HG02870 (cell line): ENCODE data around the gene PRCD.
"Not testable (repeated sequence)": the region's sequence is repeated elsewhere in the genome, so short reads cannot be mapped to it uniquely, and the experiment has no call there.

Source experiments
- ATAC-seq: cut with Tn5 transposase; IDR thresholded peaks from one replicate; pipeline ENCODE4 v1.9.1; 2021; ENCODE audit warnings: mild to moderate bottlenecking, moderate library complexity; ENCODE audit not compliant: unreplicated experiment

The PRCD gene

DNA sequence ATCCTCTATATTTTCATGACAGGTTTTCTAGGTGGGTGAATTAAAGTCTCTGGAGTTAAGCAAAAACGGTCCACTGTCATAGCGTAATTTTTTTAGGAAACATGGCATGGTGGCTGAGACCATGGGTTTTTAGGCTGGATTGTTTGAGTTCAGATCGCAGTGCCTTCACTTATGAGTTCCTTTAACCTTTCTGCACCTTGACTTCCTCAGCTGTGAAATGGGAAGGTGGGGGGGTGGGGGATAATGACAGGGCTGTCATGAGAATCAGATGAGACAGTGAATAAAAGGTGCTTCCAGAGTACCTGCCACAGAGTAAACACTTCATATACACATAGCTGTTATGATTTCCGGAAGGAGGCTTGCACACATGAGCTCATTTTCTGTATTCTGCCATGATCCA is 11.8 kb downstream of the PRCD start:
- no peak for ATAC-seq

DNA sequence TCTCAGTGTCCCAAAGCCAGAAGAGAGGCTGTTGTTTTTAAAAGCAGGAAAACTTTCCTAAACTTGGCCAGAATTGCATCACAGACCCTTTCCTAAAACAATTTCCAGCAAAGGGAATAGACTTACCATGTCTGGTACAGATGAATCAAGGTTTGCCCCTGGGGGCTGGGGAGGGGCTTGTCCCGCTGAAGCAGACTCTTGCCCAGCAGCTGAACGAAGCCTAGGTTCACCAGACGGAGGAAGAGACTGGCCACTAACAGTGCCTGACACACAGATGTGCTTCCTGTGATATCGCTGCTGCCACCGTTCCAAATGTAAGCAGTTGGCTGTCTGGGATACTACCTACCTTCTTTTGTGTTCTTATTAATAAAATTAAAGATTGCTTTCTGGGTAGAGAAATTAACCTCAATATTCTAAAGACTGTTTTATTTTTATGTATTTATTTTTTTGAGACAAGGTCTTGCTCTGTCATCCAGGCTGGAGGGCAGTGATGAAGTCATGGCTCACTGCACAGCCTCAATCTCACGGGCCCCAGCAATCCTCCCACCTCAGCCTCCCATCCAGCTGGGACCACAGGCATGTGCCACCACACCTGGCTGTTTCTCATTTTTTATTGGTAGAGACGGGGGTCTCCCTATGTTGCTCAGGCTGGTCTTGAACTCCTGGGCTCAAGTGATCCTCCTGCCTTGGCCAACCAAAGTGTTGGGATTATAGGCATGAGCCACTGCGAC is 13.5 kb downstream of the PRCD start:
- no peak for ATAC-seq

DNA sequence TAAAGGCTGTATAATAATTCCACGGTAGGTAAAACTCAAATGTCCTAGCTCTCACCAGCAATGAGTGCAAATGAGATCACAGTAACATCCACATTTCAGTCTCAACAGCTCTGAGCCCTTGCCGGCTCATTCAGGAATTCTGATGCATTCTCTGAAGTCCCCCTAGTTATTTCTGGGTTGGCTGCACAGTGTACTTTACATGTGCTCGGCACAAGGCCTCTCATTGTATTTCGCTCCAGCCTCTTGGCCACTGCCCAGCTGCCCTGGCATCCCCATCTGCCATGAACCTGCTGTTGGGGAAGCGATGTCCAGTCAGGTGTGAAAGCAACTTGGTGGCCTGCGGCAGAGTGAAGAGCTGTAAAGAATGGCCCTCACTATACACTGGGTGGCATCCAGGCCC is 14.3 kb downstream of the PRCD start:
- no peak for ATAC-seq

DNA sequence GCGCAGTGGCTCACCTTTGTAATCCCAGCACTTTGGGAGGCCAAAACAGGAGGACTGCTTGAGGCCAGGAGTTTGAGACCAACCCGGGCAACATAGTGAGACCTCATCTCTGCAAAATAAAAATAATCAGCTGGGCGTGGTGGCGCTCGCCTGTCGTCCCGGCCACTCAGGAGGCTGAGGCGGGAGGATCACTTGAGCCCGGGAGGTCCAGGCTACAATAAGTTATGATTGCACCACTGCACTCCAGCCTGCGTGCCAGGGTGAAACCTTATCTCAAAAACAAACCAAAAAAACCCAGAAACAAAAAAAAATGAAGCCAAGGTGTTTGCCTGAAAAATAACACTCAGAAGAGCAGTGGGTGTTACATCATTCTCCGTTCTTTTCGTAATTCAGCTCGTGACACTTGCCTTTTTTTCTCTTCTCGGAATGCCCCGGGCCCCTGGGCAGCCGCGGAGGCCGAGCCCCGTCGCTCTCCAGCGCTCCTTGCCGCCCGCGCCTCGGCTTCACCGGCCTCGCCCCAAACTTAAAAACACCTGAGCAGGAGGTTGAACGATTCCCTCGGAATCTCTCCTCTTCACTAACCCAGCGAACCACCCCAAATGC is 17.0 kb downstream of the PRCD start:
- peak; percentile 29 for ATAC-seq

DNA sequence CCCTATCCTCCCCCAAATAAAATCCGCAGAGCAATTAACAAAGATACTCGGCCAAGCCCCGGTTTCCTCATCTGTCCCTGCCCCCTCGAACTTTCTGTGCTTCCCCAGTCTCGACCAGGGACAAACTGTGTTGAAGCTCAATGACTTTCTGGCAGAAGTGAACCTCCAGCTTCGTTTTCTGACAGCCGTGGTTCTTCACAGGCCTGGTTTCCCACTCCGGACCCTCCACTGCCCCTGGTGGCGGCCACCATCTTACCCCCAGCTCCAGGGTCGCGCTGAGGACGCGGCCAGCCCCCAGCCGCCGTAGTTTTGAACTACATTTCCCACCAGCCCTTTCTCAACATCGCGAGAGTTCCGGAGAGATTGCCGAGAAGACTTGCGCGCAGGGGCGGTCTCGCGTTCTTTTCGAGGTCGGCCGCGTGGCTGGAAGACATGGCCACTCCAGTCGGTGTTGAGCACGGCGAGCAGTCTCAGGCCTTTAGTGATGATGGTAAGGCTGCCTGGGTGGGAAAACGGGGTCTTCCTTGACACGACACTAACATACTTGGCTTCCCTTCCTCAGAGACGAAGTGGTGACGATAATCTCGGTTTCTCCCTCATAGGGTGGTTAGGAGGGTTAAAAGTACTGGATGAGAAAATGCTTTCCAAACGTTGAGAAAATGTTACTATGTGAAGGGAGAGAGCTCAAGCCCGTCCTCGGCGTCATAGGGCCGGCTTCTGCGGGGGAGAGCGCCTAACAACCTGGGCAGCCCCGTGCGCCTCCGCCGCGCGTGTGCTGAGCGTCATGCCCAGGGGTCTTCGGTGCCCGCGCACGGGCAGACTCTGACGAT is 17.7 kb downstream of the PRCD start:
- peak; percentile 78 for ATAC-seq

DNA sequence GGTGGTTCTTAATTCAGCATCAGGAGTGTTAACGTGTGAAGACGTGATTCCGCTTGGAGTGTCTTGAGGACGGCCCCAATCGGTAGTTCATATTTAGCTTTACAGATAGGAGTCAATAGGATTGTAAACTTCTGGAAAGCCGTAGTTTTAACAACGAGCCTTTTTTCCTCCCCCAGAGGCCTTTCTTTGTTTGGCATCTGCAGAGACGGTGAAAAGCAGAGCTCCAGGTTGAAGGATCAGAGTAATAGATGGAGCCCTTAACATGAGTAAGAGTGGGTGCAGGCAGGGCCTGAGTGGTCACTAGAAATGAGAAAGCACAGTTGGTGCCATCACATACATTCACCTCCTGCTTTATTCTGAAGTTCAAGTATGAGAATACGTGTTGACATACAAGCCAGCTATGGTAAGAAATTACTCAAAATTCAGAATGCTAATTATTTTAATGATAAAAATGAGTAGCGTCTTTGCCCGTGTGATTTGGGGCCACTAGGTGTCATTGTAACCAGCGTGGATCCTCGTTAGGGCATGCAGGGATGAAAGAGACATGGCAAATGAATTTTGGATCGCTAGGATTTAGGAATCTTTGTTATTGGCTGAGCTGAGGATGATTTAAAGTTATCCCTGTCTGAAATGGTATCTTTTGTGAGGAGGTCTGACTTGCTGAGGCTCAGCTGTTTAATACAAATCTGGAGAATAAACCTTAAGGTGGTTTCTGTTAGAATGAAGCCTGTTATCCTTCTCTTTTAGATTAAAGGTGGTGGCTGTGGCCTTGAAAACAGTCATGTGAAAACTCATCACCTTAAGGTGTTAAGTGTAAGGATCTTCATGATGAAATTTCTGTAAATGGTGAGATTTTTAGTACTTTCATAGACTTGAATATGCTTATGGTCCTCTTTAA is 18.6 kb downstream of the PRCD start:
- ATAC-seq: no peak

DNA sequence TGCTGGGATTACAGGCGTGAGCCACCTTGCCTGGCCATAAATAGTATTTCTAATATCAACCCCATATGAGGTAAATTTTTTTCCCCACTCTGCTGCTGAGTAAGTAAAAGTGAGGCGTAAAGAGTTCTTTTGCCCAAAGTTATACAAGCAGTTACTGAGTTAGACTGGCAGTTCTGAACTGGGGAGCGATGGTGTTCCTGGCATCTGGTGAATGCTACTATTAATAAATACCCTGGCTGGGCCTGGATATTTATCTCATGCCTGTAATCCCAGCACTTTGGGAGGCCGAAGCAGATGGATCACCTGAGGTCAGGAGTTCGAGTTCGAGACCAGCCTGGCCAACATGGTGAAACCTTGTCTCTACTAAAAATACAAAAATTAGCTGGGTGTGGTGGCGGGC is 19.6 kb downstream of the PRCD start:
- not testable (repeated sequence) for ATAC-seq

DNA sequence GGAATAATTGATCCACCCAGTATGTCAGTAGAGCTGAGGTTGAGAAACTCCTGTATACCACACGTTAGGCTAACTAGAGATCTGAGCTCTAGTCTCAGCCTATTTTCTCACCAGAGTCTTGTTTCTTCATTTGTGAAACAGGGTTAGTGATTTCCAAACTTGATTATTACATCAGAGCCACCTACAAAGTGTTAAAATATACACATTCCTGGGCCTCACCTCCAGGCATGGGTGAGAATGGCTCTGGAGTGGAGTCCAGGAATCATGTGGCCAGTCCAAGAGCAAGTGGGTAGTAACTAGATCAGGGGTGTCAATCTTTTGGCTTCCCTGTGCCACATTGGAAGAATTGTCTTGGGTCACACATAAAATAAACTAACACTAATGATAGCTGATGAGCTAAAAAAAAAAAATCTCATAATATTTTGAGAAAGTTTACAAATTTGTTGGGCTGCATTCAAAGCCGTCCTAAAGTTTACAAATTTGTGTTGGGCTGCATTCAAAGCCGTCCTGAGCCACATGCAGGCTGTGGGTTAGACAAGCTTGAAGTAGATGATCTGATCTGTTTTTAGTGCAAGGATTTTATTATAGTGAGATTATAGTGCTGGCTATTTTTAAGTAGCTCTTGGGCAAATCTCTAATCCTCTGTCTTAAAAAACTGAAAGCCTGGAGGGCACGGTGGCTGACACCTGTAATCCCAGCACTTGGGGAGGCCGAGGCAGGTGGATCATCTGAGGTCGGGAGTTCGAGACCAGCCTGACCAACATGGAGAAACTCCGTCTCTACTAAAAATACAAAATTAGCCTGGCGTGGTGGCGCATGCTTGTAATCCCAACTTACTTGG is 20.4 kb downstream of the PRCD start:
- no peak for ATAC-seq

DNA sequence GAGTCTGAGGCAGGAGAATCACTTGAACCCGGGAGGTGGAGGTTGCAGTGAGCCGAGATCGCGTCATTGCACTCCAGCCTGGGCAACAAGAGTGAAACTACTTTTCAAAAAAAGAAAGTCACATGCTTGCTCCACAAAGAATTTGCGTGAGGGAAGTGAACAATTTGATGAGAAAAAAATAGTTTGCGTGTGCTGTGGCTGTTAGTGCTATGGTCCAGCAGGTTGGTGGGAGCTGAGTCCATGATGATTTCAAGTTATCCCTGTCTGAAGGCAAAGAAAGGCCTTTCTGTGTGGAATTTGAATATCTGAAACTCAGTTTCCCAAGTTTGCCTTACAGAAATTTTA is 21.0 kb downstream of the PRCD start:
- ATAC-seq: no peak

DNA sequence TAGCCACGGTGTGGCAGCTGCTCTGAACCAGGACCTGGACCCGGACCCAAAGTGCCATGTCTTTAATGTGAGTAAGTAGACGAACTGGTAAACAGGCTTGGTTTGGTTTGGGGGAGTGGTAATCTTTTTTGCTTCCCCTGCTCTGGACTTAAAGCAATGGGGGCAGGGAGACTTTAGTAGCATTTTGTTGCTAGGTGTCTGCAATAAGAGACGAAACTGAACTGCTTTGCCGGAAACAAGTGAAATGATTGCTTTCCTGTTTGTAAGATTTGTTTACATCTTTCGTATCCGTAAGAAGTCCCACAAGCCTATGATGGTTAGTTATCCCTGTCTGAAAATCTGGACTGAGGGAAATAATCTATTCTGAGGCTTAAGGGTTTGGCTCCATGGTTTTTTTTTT is 21.5 kb downstream of the PRCD start:
- no peak for ATAC-seq

DNA sequence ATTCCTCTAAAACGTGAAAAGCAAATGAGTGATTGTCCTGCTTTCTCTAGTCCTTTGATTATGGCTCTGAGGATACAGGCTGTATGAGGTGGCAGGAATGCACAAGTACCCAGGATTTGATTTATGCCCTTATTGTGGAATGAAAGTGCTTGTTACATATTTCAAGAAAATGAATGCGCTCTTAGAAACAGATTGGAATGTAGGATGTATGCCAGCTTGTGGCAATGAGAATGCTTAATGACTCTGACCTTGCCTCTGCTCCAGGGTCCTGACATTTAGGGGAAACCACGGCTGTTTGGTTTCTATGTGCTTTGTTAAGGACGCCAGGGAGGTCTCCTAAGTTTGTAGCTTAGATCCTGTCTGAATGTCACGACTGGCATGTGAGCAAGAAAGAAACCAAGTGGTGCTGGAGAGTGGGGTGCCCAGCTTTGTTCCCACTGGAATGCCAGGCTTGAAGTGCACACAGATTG is 22.0 kb downstream of the PRCD start:
- no peak for ATAC-seq

DNA sequence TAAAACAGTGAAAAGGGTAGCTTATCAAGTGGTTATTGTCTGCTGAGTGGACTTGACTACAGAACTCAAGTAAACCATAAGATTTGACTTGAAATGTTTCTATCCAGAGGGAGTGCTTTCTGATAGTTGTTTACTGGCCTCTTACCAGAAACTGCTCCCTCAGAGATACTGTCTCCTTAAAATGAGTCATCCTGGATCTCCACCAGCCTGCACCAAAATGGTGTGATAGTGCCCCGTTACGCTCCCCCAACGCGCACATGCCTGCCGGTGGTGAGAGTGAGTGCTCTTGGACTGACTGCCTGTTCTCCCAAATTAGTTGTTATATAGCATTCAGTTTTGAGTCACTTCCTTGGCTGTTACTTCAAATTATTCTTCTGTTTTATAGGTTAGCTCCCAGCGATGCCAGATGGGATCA is 22.9 kb downstream of the PRCD start:
- ATAC-seq: no peak

DNA sequence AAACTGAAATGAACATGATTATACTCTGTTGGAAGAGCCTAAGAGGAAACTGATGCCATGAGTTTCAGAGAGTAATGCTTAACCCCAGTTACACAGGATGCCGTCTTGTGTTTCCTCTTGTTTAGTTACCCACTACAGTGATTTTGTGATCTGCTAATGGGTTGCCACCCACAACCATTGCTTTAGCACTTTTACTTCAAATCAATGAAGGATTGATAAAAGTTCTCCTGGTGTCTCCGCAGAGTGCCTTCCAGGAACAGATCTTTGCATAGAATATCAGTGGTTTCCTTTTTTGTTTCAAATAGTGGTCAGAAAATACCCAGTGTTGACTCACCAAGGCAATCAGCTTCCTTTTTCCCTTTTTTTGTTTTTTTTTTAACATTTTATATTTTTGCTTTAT is 23.5 kb downstream of the PRCD start:
- not testable (repeated sequence) for ATAC-seq

DNA sequence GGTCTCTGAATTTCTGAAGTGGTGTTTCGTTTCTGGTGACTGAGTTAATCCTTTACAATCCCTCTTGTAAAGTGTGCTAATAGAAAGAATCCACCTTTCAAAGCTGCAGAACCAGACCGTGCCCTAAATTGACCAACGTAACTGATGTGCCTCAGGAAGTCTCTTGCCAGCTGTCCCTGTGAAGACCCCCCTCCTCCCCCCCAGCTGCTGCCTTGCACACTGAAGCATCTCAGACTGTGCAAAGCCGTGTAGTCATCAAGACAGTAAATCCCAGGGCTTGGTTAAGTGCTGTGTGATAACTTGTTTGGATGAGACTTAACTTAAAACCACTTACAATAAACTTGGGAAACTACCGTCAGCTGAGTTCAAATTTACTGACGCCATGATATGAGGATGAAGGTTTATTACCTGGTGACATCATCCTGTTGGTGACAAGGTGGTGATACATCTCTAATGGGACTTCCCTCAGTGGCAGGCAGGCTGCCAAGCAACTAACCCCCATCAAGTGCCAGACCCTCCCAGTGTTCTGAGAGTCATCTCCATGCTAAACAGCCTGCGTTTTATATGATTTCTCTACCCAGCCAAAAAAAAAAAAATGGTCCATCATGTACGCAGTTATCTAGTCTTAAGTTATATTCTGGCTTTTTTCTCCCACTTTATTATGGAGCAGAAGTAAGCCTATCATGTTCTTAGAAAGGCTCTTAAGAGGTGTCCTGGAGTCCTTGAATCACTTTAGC is 25.3 kb downstream of the PRCD start:
- ATAC-seq: not testable (repeated sequence)

DNA sequence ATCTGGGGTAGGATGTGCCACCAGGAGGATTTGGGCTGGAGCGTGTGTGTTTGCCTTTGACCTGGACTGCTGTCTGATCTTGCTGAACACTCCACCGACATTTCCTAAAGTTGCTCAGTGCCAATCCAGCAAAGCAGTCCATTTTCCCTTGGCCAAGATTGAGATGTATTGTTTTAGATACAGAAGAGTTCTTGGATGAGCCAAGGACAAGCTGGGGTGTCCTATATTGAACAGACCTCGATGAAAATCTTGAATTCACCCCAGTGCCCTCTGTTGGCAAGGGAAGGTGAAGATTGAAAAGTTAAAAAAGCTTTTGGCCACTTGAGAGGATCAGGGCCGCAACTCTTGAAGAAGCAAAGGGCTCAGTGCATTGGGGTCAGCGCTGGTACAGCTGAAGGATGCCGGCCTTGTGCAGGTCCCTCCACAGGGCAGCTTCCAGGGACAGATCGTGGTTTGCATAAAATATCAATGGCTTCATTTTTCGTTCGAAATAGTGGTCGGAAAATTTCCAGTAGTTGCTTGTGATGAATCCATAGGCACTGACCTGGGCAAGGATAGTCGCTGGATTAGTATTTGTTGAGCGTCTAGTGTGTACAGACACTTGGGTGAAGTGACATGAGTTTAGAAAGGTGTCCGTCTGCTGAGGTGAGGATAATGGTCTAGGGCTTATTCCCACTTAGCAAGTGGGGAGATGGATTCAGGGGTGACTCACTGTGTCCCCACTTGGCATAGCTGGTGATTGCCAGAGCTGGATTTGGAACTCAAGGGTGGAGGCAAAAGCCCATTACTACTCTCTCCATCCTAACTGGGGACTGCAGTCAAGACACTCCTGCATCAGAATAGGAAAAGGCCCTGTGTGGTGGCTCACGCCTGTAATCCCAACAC is 26.1 kb downstream of the PRCD start:
- no peak for ATAC-seq

DNA sequence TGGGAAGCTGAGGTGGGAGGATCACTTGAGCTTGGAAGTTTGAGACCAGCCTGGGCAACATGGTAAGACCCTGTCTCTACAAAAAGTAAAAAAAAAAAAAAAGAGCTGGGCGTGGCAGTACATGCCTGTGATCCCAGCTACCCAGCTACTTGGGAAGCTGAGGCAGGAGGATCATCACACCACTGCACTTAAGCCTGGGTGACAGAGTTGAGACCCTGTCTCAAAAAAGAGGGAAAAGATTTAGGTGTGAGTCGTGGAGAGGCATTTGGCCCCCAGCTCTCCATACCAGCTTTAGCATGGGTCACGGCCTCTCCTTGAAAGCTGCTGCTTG is 26.7 kb downstream of the PRCD start:
- no peak for ATAC-seq

DNA sequence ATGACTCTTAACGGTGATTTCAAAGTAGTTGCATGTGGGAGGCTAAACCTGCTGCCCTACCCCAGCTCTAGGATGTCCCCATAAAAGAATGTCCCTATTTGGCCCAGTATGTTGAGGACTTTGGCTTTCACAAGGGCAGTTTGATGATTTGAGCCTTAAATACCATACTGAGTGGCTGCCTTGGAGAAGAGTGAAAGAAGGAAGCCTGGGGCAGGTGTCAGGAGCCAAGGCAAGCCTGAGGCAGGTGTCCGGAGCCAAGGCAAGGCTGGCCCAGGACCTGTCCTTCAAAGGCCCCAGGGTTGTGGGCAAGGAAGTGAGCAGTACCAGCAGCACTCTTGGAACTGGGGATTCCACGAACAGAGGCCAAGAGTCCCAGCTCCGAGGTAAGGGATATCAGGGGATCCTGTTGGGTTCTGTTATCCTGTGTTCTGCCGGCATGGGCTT is 27.2 kb downstream of the PRCD start:
- ATAC-seq: no peak

DNA sequence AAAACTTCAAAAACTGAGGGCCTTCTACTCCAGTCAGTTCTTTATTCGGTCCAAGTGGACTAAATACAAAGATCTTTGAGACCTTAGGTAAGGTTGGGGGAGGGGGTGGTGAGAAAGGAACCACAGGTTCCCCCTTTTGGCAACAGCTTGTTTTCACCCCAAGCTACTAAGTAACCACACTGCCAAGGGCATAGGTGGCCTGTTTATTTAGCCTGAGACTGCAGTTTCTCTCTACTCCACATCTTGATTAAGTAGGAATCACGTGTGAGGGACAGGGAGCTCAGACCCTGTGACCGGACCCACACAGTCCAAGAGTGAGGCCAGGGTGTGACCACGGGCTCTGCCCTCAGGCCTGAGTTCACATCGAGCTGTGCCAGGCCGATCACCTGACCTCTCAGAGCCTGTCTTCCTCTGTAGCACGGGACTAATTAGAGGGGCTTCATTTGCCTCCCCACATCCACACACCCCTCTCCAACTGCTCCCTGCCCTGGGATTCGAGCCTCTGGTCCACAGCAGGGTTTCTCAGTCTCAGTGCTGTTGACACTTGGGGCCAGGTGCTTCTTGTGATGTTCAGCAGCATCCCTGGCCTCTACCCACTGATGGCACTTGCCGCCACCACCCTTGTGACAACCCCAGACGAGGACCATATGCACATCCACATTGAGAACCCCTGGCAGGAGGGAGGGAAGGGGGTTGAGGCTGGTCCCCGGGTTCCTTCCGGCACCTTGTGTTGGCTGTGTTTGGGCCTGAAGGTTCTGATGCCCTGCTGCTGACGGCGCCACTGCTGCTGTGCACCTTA is 28.0 kb downstream of the PRCD start:
- ATAC-seq: no peak
